B cell (primary cell): ENCODE data around the gene ZNF691. TPM values are rescaled to one million over a fixed set of nuclear protein-coding genes. Genes with fewer than 3 reads are reported as not detected.

Experiments used
- ATAC-seq: fragments of 200-7000 bp; cut with Tn5 transposase; one replicate; pipeline ENCODE4 v1.10.0; 2021; ENCODE audit warnings: low read depth, mild to moderate bottlenecking, moderate number of reproducible peaks, moderate library complexity
- CTCF ChIA-PET: fragments of 350-600 bp; sonication (Branson Sonifier 250); formaldehyde crosslinking; loops from one replicate; lab custom pipeline; 2021; ENCODE audit warnings: antibody characterized with exemption, inconsistent platforms; lab: Charles Lee
- POLR2A ChIA-PET: fragments of 350-600 bp; sonication (Branson Sonifier 250); formaldehyde crosslinking; loops from one replicate; lab custom pipeline; 2021; ENCODE audit warnings: antibody characterized with exemption; lab: Charles Lee
- DNase-seq: peaks from one replicate; pipeline ENCODE4 v3.0.0; 2013
- H2AFZ ChIP-seq: 2 replicates; pipeline ENCODE4 v1.6.1; 2012; ENCODE audit warnings: mild to moderate bottlenecking, low read depth, low read length; ENCODE audit not compliant: insufficient read depth, poor library complexity, severe bottlenecking
- H3K27ac ChIP-seq, 2 donors: 1 replicate in 1 of 2; 2 replicates in 1 of 2; pipeline ENCODE4 v1.5.1; 2012 to 2013; ENCODE audit warnings: low read length in 2 of 2, mild to moderate bottlenecking in 2 of 2, moderate library complexity in 1 of 2
- H3K27me3 ChIP-seq, 4 experiments: fragments of 200-600 bp in 1 of 4; sonication (generic) in 1 of 4; replicated peaks in 1 of 4; 1 replicate in 2 of 4; 2 replicates in 2 of 4; pipeline versions ENCODE4 v1.6.1 to v1.7.0; 2013 to 2016; ENCODE audit warnings: low read length in 3 of 4, mild to moderate bottlenecking in 2 of 4, mixed read lengths in 1 of 4, moderate library complexity in 1 of 4; ENCODE audit not compliant: insufficient read depth in 4 of 4, control insufficient read depth in 3 of 4; ENCODE audit errors: control extremely low read depth in 1 of 4
- H3K36me3 ChIP-seq, 2 experiments: replicated peaks in 1 of 2; 1 replicate in 1 of 2; 2 replicates in 1 of 2; pipeline versions ENCODE4 v1.6.1 to v1.7.1; 2013; ENCODE audit warnings: low read length in 1 of 2; ENCODE audit not compliant: insufficient read depth in 2 of 2, control insufficient read depth in 1 of 2; ENCODE audit errors: control extremely low read depth in 1 of 2, extremely low read depth in 1 of 2
- H3K4me1 ChIP-seq, 2 donors: fragments of 200-600 bp in 1 of 2; sonication (generic) in 1 of 2; 1 replicate in 1 of 2; 2 replicates in 1 of 2; pipeline versions ENCODE4 v1.5.1 to v1.6.1; 2013 to 2017; ENCODE audit warnings: low read length in 2 of 2; ENCODE audit not compliant: control insufficient read depth in 2 of 2, insufficient read depth in 2 of 2
- H3K4me2 ChIP-seq: replicated peaks from 2 replicates; pipeline ENCODE3; 2012; ENCODE audit warnings: mild to moderate bottlenecking, low read depth, low read length; ENCODE audit not compliant: poor library complexity, severe bottlenecking
- H3K4me3 ChIP-seq, 5 experiments: fragments of 200-600 bp in 1 of 5; sonication (generic) in 1 of 5; 1 replicate in 3 of 5; 2 replicates in 2 of 5; pipeline versions ENCODE4 v1.5.1 to v1.7.0; 2011 to 2016; ENCODE audit warnings: low read length in 4 of 5, mild to moderate bottlenecking in 4 of 5, low read depth in 2 of 5, control low read depth in 1 of 5, moderate library complexity in 1 of 5; ENCODE audit not compliant: insufficient read depth in 1 of 5; ENCODE audit errors: control extremely low read depth in 1 of 5, extremely low read depth in 1 of 5
- H3K79me2 ChIP-seq: fragments of 200-600 bp; sonication (generic); one replicate; pipeline ENCODE4 v1.6.0; 2016; ENCODE audit warnings: low read length; ENCODE audit not compliant: control insufficient read depth, insufficient read depth
- H3K9ac ChIP-seq: fragments of 200-600 bp; sonication (generic); 2 replicates; pipeline ENCODE4 v1.6.1; 2017; ENCODE audit warnings: mild to moderate bottlenecking, low read length, moderate library complexity
- H3K9me3 ChIP-seq, 3 donors: one replicate each; pipeline versions ENCODE4 v1.6.1 to v1.7.1; 2013; ENCODE audit warnings: low read length in 2 of 3; ENCODE audit not compliant: control insufficient read depth in 2 of 3, insufficient read depth in 1 of 3; ENCODE audit errors: control extremely low read depth in 1 of 3
- H4K20me1 ChIP-seq: 2 replicates; pipeline ENCODE4 v1.6.0; 2012; ENCODE audit warnings: mild to moderate bottlenecking, low read length; ENCODE audit not compliant: insufficient read depth, control insufficient read depth, poor library complexity, severe bottlenecking
- H3K27ac Mint-ChIP-seq: one replicate; pipeline ENCODE4 v1.8.0; 2021; ENCODE audit warnings: mixed read lengths
- H3K27me3 Mint-ChIP-seq: one replicate; pipeline ENCODE4 v1.8.0; 2021; ENCODE audit warnings: mixed read lengths
- H3K4me1 Mint-ChIP-seq: one replicate; pipeline ENCODE4 v1.8.0; 2021; ENCODE audit warnings: mixed read lengths
- H3K4me3 Mint-ChIP-seq: one replicate; pipeline ENCODE4 v1.8.0; 2021; ENCODE audit warnings: mixed read lengths
- H3K9me3 Mint-ChIP-seq: one replicate; pipeline ENCODE4 v1.8.0; 2022; ENCODE audit warnings: mixed read lengths; ENCODE audit not compliant: insufficient read depth
- EZH2 ChIP-seq: IDR thresholded peaks from 2 replicates; pipeline ENCODE4 v1.6.1; 2012; ENCODE audit warnings: borderline replicate concordance, low read depth, mild to moderate bottlenecking, moderate library complexity, low read length; ENCODE audit not compliant: insufficient read depth, poor library complexity, severe bottlenecking
- WGBS: methylation state at CpG from one replicate; pipeline ENCODE4 v1.1.5; 2013; ENCODE audit warnings: missing lambda C conversion rate; ENCODE audit not compliant: insufficient coverage; 5-methylcytosine and 5-hydroxymethylcytosine counted together
- intact Hi-C: fragments of 100-400 bp; cut with micrococcal nuclease; formaldehyde crosslinking; loops from one replicate; pipeline ENCODE4 v1.10.0; 2022
- polyA plus RNA-seq: library from polyadenylated mRNA; depleted of rRNA; stranded (reverse); fragments of >200 nt; gene quantifications from 2 replicates; pipeline ENCODE4 v1.2.3, GENCODE V29; 2012
- total RNA-seq, 2 donors: library from RNA; stranded (reverse); fragments of 120-200 nt in 1 of 2; gene quantifications; 1 replicate in 1 of 2; 2 replicates in 1 of 2; pipeline versions ENCODE4 v1.2.3 to v1.2.4, GENCODE V29; 2013 to 2022
- TF ChIP-seq, protein P1 (sequence below): fragments of 200-600 bp; IDR thresholded peaks from one replicate; pipeline ENCODE4 v1.8.0; 2022; ENCODE audit warnings: antibody characterized with exemption, mild to moderate bottlenecking

Gene ZNF691
- total and polyA plus RNA-seq, 2 donors (not counting 1 experiment from before 2014, with no cell fraction given) = 12.4 to 17.1 TPM

DNA sequence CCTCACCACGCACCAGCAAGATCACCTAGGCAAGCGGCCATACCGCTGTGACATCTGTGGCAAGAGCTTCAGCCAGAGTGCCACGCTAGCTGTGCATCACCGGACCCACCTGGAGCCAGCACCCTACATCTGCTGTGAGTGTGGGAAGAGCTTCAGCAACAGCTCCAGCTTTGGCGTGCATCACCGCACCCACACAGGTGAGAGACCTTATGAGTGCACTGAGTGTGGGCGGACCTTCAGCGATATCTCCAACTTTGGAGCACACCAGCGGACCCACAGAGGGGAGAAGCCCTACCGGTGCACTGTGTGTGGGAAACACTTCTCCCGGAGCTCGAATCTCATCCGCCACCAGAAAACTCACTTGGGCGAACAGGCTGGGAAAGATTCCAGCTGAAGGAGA is 5.0 kb downstream of the ZNF691 start:
- peaks cover 22 to 39% of the 10 kb centered on the region in 2 donors for H3K4me1 ChIP-seq
- WGBS = 74% methylated on average over 14 of the region's 15 CpGs
- ATAC-seq (no peak), DNase-seq (peak; percentile 28)
- peak overlapping the region in 1 of 2 donors; percentile 76 for H3K27ac ChIP-seq
- Mint-ChIP-seq H3K4me1 (peaks cover 64% of the 10 kb centered on the region), H3K27ac (no peak overlapping the region), H3K27me3 (no peaks in the 10 kb centered on the region), H3K4me3 (no peak overlapping the region), H3K9me3 (no peaks in the 10 kb centered on the region)
- H3K27me3 ChIP-seq = no peaks in the 10 kb centered on the region
- H2AFZ ChIP-seq = no peak overlapping the region
- H3K9me3 ChIP-seq = peaks cover 0 to 10% (median 0%) of the 10 kb centered on the region in 3 donors
- H4K20me1 ChIP-seq = no peaks in the 10 kb centered on the region
- no peak for TF ChIP-seq EZH2
- TF ChIP-seq, protein P1, sequence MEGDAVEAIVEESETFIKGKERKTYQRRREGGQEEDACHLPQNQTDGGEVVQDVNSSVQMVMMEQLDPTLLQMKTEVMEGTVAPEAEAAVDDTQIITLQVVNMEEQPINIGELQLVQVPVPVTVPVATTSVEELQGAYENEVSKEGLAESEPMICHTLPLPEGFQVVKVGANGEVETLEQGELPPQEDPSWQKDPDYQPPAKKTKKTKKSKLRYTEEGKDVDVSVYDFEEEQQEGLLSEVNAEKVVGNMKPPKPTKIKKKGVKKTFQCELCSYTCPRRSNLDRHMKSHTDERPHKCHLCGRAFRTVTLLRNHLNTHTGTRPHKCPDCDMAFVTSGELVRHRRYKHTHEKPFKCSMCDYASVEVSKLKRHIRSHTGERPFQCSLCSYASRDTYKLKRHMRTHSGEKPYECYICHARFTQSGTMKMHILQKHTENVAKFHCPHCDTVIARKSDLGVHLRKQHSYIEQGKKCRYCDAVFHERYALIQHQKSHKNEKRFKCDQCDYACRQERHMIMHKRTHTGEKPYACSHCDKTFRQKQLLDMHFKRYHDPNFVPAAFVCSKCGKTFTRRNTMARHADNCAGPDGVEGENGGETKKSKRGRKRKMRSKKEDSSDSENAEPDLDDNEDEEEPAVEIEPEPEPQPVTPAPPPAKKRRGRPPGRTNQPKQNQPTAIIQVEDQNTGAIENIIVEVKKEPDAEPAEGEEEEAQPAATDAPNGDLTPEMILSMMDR = no peak
- peaks cover 0 to 5% of the 10 kb centered on the region in 2 experiments for H3K36me3 ChIP-seq
- H3K9ac ChIP-seq = no peak overlapping the region
- H3K4me3 ChIP-seq = no peak overlapping the region
- ChIA-PET CTCF (interaction anchor here (1.2 kb wide), 1 partner anchor 61 kb away, joined by 3 read pairs; no protein-coding TSS in a partner anchor), POLR2A (interaction anchor here (0.6 kb wide), 1 partner anchor 108 kb away, joined by 3 read pairs; no protein-coding TSS in a partner anchor)
- no peak overlapping the region for H3K4me2 ChIP-seq
- peaks cover 12% of the 10 kb centered on the region for H3K79me2 ChIP-seq
- intact Hi-C loops = no loop called here

DNA sequence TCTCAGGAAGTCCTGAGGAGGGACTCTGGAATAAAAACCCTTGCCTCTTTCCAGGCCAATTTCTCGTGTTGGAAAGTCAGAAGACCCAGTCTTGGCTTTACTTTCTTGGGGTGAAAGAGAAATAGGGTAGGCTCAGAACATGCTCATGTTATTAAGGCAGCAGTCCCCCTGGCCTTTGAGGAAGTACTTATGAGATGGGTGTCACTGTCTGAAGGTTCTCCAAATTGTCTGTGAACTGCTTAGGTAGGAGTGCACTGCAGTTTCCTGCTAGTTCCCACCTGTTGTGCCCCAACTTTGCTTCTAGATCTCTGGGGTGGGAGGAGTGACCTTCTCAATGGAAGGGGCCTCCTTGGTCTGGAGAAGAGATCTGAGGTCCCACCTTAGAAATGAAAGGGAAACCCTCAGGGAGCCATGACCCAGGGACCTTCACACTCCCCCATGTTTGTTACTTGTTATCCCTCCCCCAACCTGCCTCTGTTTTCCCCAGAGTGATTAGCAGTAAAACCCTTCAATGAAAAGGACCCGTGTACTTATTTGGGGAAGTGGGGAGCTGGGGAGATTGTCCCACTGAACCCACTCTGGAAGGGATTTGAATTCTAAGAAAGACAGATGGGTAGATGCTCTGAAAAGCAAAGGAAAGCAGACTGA is 5.7 kb downstream of the ZNF691 start:
- DNase-seq (peak; percentile 22), ATAC-seq (peak; percentile 31)
- H3K9me3 Mint-ChIP-seq = no peaks in the 10 kb centered on the region
- peaks cover 0 to 5% of the 10 kb centered on the region in 2 experiments for H3K36me3 ChIP-seq
- no peak for TF ChIP-seq EZH2
- TF ChIP-seq, protein P1 = no peak
- H3K4me3 ChIP-seq = no peak overlapping the region
- H3K4me1 Mint-ChIP-seq = peaks cover 59% of the 10 kb centered on the region
- H3K79me2 ChIP-seq = peaks cover 6% of the 10 kb centered on the region
- peaks cover 20 to 35% of the 10 kb centered on the region in 2 donors for H3K4me1 ChIP-seq
- ChIA-PET POLR2A (no interaction called here), CTCF (interaction anchor here (1.2 kb wide), 1 partner anchor 61 kb away, joined by 3 read pairs; no protein-coding TSS in a partner anchor)
- peak overlapping the region; percentile 13 for H3K4me2 ChIP-seq
- no peaks in the 10 kb centered on the region for H3K27me3 Mint-ChIP-seq
- H3K9me3 ChIP-seq = peaks cover 0 to 10% (median 0%) of the 10 kb centered on the region in 3 donors
- WGBS = 100% methylated on average over 1 of the region's 2 CpGs
- H4K20me1 ChIP-seq = no peaks in the 10 kb centered on the region
- H3K27me3 ChIP-seq = no peaks in the 10 kb centered on the region
- intact Hi-C loops = no loop called here
- no peak overlapping the region for H3K9ac ChIP-seq
- H3K4me3 Mint-ChIP-seq = peak overlapping the region; percentile 17
- no peak overlapping the region for H2AFZ ChIP-seq
- peak overlapping the region; percentile 35 to 76 for H3K27ac ChIP-seq
- H3K27ac Mint-ChIP-seq = peak overlapping the region; percentile 75
